IPS-NIHi7 (cell line): ENCODE data around the gene TUBA1B.

Source experiments
- DNase-seq: peaks from one replicate; pipeline ENCODE4 v3.0.0; 2012; ENCODE audit warnings: mixed read lengths; ENCODE audit errors: extremely low spot score

The TUBA1B gene

GRCh38 chr12:49126852-49127763 lies 4.1 kb downstream of the TUBA1B start:
- no peak for DNase-seq

- DNase-seq, result peak; percentile 75
Observed at GRCh38 chr12:49121047-49121696, 10.0 kb downstream of the TUBA1B start.

GRCh38 chr12:49111206-49111605 lies 20.0 kb downstream of the TUBA1B start:
- DNase-seq, result no peak

GRCh38 chr12:49110464-49111155 lies 20.6 kb downstream of the TUBA1B start, which contains the start of gene LMBR1L:
Gene LMBR1L (minus strand): TSS chr12:49110847. CDS start chr12:49110555, 292 bp downstream.
- DNase-seq, result peak; percentile 99

- peak; percentile 72 for DNase-seq
Observed at GRCh38 chr12:49109641-49110463, 21.3 kb downstream of the TUBA1B start.

GRCh38 chr12:49108958-49109404 lies 22.2 kb downstream of the TUBA1B start:
- DNase-seq, result no peak

- no peak for DNase-seq
Observed at GRCh38 chr12:49105504-49106084, 25.6 kb downstream of the TUBA1B start.

- no peak for DNase-seq
Observed at GRCh38 chr12:49104822-49105221, 26.4 kb downstream of the TUBA1B start.

GRCh38 chr12:49100380-49100779 lies 30.8 kb downstream of the TUBA1B start:
- no peak for DNase-seq

- DNase-seq, result no peak
Observed at GRCh38 chr12:49098703-49099102, 32.5 kb downstream of the TUBA1B start.

- peak; percentile 89 for DNase-seq
Observed at GRCh38 chr12:49098035-49098451, 33.2 kb downstream of the TUBA1B start.

GRCh38 chr12:49097381-49097780 lies 33.8 kb downstream of the TUBA1B start:
- DNase-seq, result no peak

- no peak for DNase-seq
Observed at GRCh38 chr12:49094975-49095365, 36.2 kb downstream of the TUBA1B start.

- peak; percentile 70 for DNase-seq
Observed at GRCh38 chr12:49094160-49094974, 36.8 kb downstream of the TUBA1B start, which contains the start of gene DHH. Gene DHH (minus strand): TSS chr12:49094801. CDS start chr12:49094512, 289 bp downstream.

GRCh38 chr12:49093792-49094159 lies 37.4 kb downstream of the TUBA1B start:
- DNase-seq, result no peak

GRCh38 chr12:49092816-49093406 lies 38.3 kb downstream of the TUBA1B start:
- no peak for DNase-seq

GRCh38 chr12:49092086-49092815 lies 38.9 kb downstream of the TUBA1B start:
- DNase-seq, result peak; percentile 75

- DNase-seq, result no peak
Observed at GRCh38 chr12:49091836-49092085, 39.4 kb downstream of the TUBA1B start.
